IMR-90 (cell line): ENCODE results near the gene BAZ2B. TPM values are rescaled to one million over a fixed set of nuclear protein-coding genes. Genes with fewer than 3 reads are reported as not detected.

Experiments used
- ATAC-seq: fragments of 200-7000 bp; cut with Tn5 transposase; 2 replicates; pipeline ENCODE4 v1.9.1; 2020; ENCODE audit warnings: low read depth, mild to moderate bottlenecking, moderate library complexity
- BruUV-seq: library from RNA; stranded (reverse); fragments of 400-500 nt; replicated peaks from 2 replicates; lab custom pipeline; 2021; lab: Mats Ljungman, UMichigan
- CTCF ChIA-PET: fragments of 300-600 bp; formaldehyde crosslinking; extraction: SDS; loops from one replicate; lab custom pipeline; 2021; ENCODE audit warnings: antibody characterized with exemption; lab: Yijun Ruan, JAX
- POLR2A ChIA-PET: fragments of 300-600 bp; sonication (Branson Sonifier 250); formaldehyde crosslinking; loops from one replicate; lab custom pipeline; 2022; ENCODE audit warnings: antibody characterized with exemption; ENCODE audit not compliant: unreplicated experiment; lab: Charles Lee
- DNase-seq: peaks from one replicate; pipeline ENCODE4 v3.0.0; 2013
- H2AFZ ChIP-seq: replicated peaks from 2 replicates; pipeline ENCODE3; 2013; ENCODE audit warnings: low read length, mild to moderate bottlenecking; ENCODE audit not compliant: poor library complexity
- H2AK5ac ChIP-seq: 2 replicates; pipeline ENCODE4 v1.6.1; 2013; ENCODE audit warnings: low read depth, low read length, inconsistent platforms
- H2AK9ac ChIP-seq: replicated peaks from 2 replicates; pipeline ENCODE3; 2013; ENCODE audit warnings: mild to moderate bottlenecking, low read depth, low read length, moderate library complexity; ENCODE audit not compliant: poor library complexity
- H2BK120ac ChIP-seq: 2 replicates; pipeline ENCODE4 v1.6.1; 2013; ENCODE audit warnings: low read depth, low read length, inconsistent platforms
- H2BK15ac ChIP-seq: 3 replicates; pipeline ENCODE4 v1.6.1; 2013; ENCODE audit warnings: low read depth, low read length, inconsistent platforms
- H2BK20ac ChIP-seq: 2 replicates; pipeline ENCODE4 v1.6.1; 2013; ENCODE audit warnings: low read depth, mild to moderate bottlenecking, inconsistent platforms, low read length, moderate library complexity
- H2BK5ac ChIP-seq: 2 replicates; pipeline ENCODE4 v1.6.1; 2013; ENCODE audit warnings: mild to moderate bottlenecking, low read depth, low read length, inconsistent platforms; ENCODE audit not compliant: poor library complexity, severe bottlenecking
- H3K14ac ChIP-seq: replicated peaks from 2 replicates; pipeline ENCODE4 v1.6.1; 2013; ENCODE audit warnings: low read depth, low read length, inconsistent platforms
- H3K18ac ChIP-seq: 2 replicates; pipeline ENCODE4 v1.6.1; 2013; ENCODE audit warnings: low read depth, low read length, control low read depth
- H3K23ac ChIP-seq: 2 replicates; pipeline ENCODE4 v1.6.1; 2013; ENCODE audit warnings: low read depth, low read length, inconsistent platforms
- H3K27ac ChIP-seq: 2 replicates; pipeline ENCODE4 v1.5.1; 2013; ENCODE audit warnings: mild to moderate bottlenecking, control low read depth, low read length; ENCODE audit not compliant: insufficient read depth
- H3K27me3 ChIP-seq: 2 replicates; pipeline ENCODE4 v1.6.1; 2013; ENCODE audit warnings: low read length; ENCODE audit not compliant: control insufficient read depth, insufficient read depth
- H3K36me3 ChIP-seq: 2 replicates; pipeline ENCODE4 v1.6.1; 2013; ENCODE audit warnings: low read length, mixed read lengths; ENCODE audit not compliant: control insufficient read depth, insufficient read depth
- H3K4ac ChIP-seq: 2 replicates; pipeline ENCODE4 v1.6.1; 2013; ENCODE audit warnings: low read depth, low read length, inconsistent platforms
- H3K4me1 ChIP-seq: 2 replicates; pipeline ENCODE4 v1.6.1; 2013; ENCODE audit warnings: low read length, mixed read lengths; ENCODE audit not compliant: control insufficient read depth, insufficient read depth
- H3K4me2 ChIP-seq: 2 replicates; pipeline ENCODE4 v1.6.1; 2013; ENCODE audit warnings: low read depth, mild to moderate bottlenecking, control low read depth, low read length, moderate library complexity
- H3K4me3 ChIP-seq: 2 replicates; pipeline ENCODE4 v1.5.1; 2013; ENCODE audit warnings: low read depth, mild to moderate bottlenecking, control low read depth, low read length, moderate library complexity; ENCODE audit not compliant: insufficient read depth
- H3K56ac ChIP-seq: 2 replicates; pipeline ENCODE4 v1.6.1; 2013; ENCODE audit warnings: low read length, inconsistent platforms; ENCODE audit not compliant: insufficient read depth; ENCODE audit errors: extremely low read depth
- H3K79me1 ChIP-seq, 2 experiments: 2 replicates each; pipeline ENCODE4 v1.6.1; 2013; ENCODE audit warnings: low read length in 2 of 2, inconsistent platforms in 1 of 2, low read depth in 1 of 2
- H3K9ac ChIP-seq: 2 replicates; pipeline ENCODE4 v1.6.1; 2013; ENCODE audit warnings: low read depth, low read length, control low read depth
- H3K9me1 ChIP-seq: 2 replicates; pipeline ENCODE4 v1.6.1; 2013; ENCODE audit warnings: low read length, inconsistent platforms; ENCODE audit not compliant: insufficient read depth
- H3K9me3 ChIP-seq: 2 replicates; pipeline ENCODE4 v1.6.1; 2013; ENCODE audit warnings: low read length; ENCODE audit not compliant: control insufficient read depth, insufficient read depth
- H4K20me1 ChIP-seq: 2 replicates; pipeline ENCODE4 v1.6.1; 2013; ENCODE audit warnings: low read length, inconsistent platforms; ENCODE audit not compliant: insufficient read depth
- H4K5ac ChIP-seq: 2 replicates; pipeline ENCODE4 v1.6.1; 2013; ENCODE audit warnings: mild to moderate bottlenecking, low read depth, low read length, control low read depth
- H4K8ac ChIP-seq, 2 experiments: 2 replicates each; pipeline ENCODE4 v1.6.1; 2013; ENCODE audit warnings: low read depth in 2 of 2, low read length in 2 of 2, control low read depth in 1 of 2, inconsistent platforms in 1 of 2
- H4K91ac ChIP-seq: 2 replicates; pipeline ENCODE4 v1.6.1; 2013; ENCODE audit warnings: low read depth, low read length, inconsistent platforms; ENCODE audit not compliant: insufficient read depth
- BHLHE40 ChIP-seq: fragments of 150-350 bp; IDR thresholded peaks from 2 replicates; pipeline ENCODE4 v1.6.1; 2016; ENCODE audit warnings: mild to moderate bottlenecking, low read depth, low read length
- CEBPB ChIP-seq: IDR thresholded peaks from 2 replicates; pipeline ENCODE4 v1.6.1; 2012; ENCODE audit warnings: low read depth, low read length, improper control_type of control experiment
- CHD1 ChIP-seq: IDR thresholded peaks from 2 replicates; pipeline ENCODE4 v1.6.1; 2012; ENCODE audit warnings: low read depth, low read length, improper control_type of control experiment
- CTCF ChIP-seq: conservative IDR thresholded peaks from 2 replicates; pipeline ENCODE4 v1.5.1; 2012; ENCODE audit warnings: mild to moderate bottlenecking, low read depth, low read length, improper control_type of control experiment
- ELK1 ChIP-seq: fragments of 150-350 bp; IDR thresholded peaks from 2 replicates; pipeline ENCODE4 v1.6.1; 2016; ENCODE audit warnings: low read depth, mild to moderate bottlenecking, low read length, moderate library complexity, borderline replicate concordance
- FOS ChIP-seq: fragments of 150-350 bp; IDR thresholded peaks from 2 replicates; pipeline ENCODE4 v1.6.1; 2016; ENCODE audit warnings: low read depth, low read length
- MAFK ChIP-seq: IDR thresholded peaks from 2 replicates; pipeline ENCODE4 v1.6.1; 2012; ENCODE audit warnings: low read depth, low read length, improper control_type of control experiment
- MAZ ChIP-seq: IDR thresholded peaks from 2 replicates; pipeline ENCODE4 v1.6.1; 2012; ENCODE audit warnings: low read depth, mild to moderate bottlenecking, low read length, improper control_type of control experiment, moderate library complexity, borderline replicate concordance
- MXI1 ChIP-seq: IDR thresholded peaks from 2 replicates; pipeline ENCODE4 v1.6.1; 2012; ENCODE audit warnings: low read depth, mild to moderate bottlenecking, low read length, moderate library complexity, borderline replicate concordance
- NFE2L2 ChIP-seq: fragments of 150-350 bp; IDR thresholded peaks from 2 replicates; pipeline ENCODE4 v1.6.1; 2016; ENCODE audit warnings: low read depth, mild to moderate bottlenecking, low read length
- POLR2A ChIP-seq: IDR thresholded peaks from 2 replicates; pipeline ENCODE4 v1.6.1; 2012; ENCODE audit warnings: mild to moderate bottlenecking, low read depth, low read length
- RAD21 ChIP-seq: IDR thresholded peaks from 2 replicates; pipeline ENCODE4 v1.6.1; 2012; ENCODE audit warnings: low read length, improper control_type of control experiment
- RCOR1 ChIP-seq: IDR thresholded peaks from 2 replicates; pipeline ENCODE4 v1.6.1; 2012; ENCODE audit warnings: mild to moderate bottlenecking, low read length, improper control_type of control experiment; ENCODE audit not compliant: insufficient replicate concordance
- RFX5 ChIP-seq: IDR thresholded peaks from 2 replicates; pipeline ENCODE4 v1.8.0; 2012; ENCODE audit warnings: low read depth, mild to moderate bottlenecking, low read length, moderate library complexity
- SMC3 ChIP-seq: fragments of 150-350 bp; IDR thresholded peaks from 2 replicates; pipeline ENCODE4 v1.6.1; 2016; ENCODE audit warnings: low read depth, mild to moderate bottlenecking, antibody characterized with exemption, low read length, moderate library complexity
- USF2 ChIP-seq: fragments of 150-350 bp; IDR thresholded peaks from 2 replicates; pipeline ENCODE4 v1.6.1; 2017; ENCODE audit warnings: mild to moderate bottlenecking, antibody characterized with exemption, low read length, low read depth
- dilution Hi-C: fragments of 300-500 bp; cut with HindIII; formaldehyde crosslinking; loops from one replicate; pipeline ENCODE4 v1.14.3; 2018; ENCODE audit warnings: low sequenced_read_pairs; ENCODE audit not compliant: unreplicated experiment
- in situ Hi-C: fragments of 300-500 bp; cut with MboI; formaldehyde crosslinking; loops from 3 replicates; pipeline ENCODE4 v1.14.3; 2019; ENCODE audit warnings: low sequenced_read_pairs, inconsistent platforms, mixed read lengths
- intact Hi-C: fragments of 100-400 bp; cut with micrococcal nuclease; formaldehyde crosslinking; loops from 2 replicates; pipeline ENCODE4 v1.10.0; 2022
- polyA plus RNA-seq, 3 experiments: library from polyadenylated mRNA; depleted of rRNA; stranded (reverse); fragments of >200 nt; gene quantifications; 2 replicates each; pipeline ENCODE4 v1.2.3, GENCODE V29; 2012; ENCODE audit warnings: low replicate concordance in 1 of 3
- total RNA-seq: library from RNA; depleted of rRNA; stranded (reverse); fragments of >200 nt; gene quantifications from 2 replicates; pipeline ENCODE4 v1.2.3, GENCODE V29; 2012

BAZ2B gene
- total and polyA plus RNA-seq, 2 of the 4 experiments (the other 2 are of a cell fraction), result 8.9 to 42.1 TPM

GRCh38 chr2:159585622-159586021 lies 30.7 kb downstream of the BAZ2B start:
- H3K4ac ChIP-seq, result no peak overlapping the region
- ATAC-seq (no peak), DNase-seq (no peak)
- peaks cover 14 to 15% of the 10 kb centered on the region in 2 experiments for H3K79me1 ChIP-seq
- in situ Hi-C loops (no loop called here), dilution Hi-C loops (no loop called here), intact Hi-C loops (no loop called here)
- H2BK20ac ChIP-seq, result no peak overlapping the region
- H3K9me1 ChIP-seq, result no peaks in the 10 kb centered on the region
- H3K4me3 ChIP-seq, result no peak overlapping the region
- ChIA-PET POLR2A (no interaction called here), CTCF (no interaction called here)
- H4K20me1 ChIP-seq, result peaks cover 3% of the 10 kb centered on the region; the same call in 1 of the 2 replicates
- no peaks in the 10 kb centered on the region for H3K36me3 ChIP-seq
- H4K8ac ChIP-seq, result no peak overlapping the region
- no peak overlapping the region for H2AK5ac ChIP-seq
- no peak overlapping the region for H4K5ac ChIP-seq
- no peak overlapping the region for H3K27ac ChIP-seq
- no peaks in the 10 kb centered on the region for H3K9me3 ChIP-seq
- H3K23ac ChIP-seq, result no peak overlapping the region
- BruUV-seq, result no TSS peak
- H3K18ac ChIP-seq, result no peak overlapping the region
- H3K14ac ChIP-seq, result no peak overlapping the region
- no peak overlapping the region for H3K4me2 ChIP-seq
- H3K9ac ChIP-seq, result no peak overlapping the region
- no peak overlapping the region for H2AK9ac ChIP-seq
- no peak overlapping the region for H2BK15ac ChIP-seq
- H2BK120ac ChIP-seq, result no peak overlapping the region
- H2AFZ ChIP-seq, result no peak overlapping the region
- TF ChIP-seq NFE2L2, result no peak
- TF ChIP-seq ELK1, result no peak
- no peak for TF ChIP-seq FOS
- TF ChIP-seq BHLHE40, result no peak
- no peak for TF ChIP-seq MXI1
- no peak for TF ChIP-seq MAFK
- TF ChIP-seq SMC3, result no peak
- no peak for TF ChIP-seq POLR2A
- no peak for TF ChIP-seq RAD21
- TF ChIP-seq MAZ, result no peak
- no peak for TF ChIP-seq CEBPB
- no peak for TF ChIP-seq RFX5
- no peak for TF ChIP-seq USF2
- no peak for TF ChIP-seq RCOR1
- TF ChIP-seq CTCF, result no peak
- no peak for TF ChIP-seq CHD1
- no peak overlapping the region for H3K56ac ChIP-seq
- no peak overlapping the region for H4K91ac ChIP-seq
- H3K4me1 ChIP-seq, result no peaks in the 10 kb centered on the region
- H2BK5ac ChIP-seq, result no peak overlapping the region
- no peaks in the 10 kb centered on the region for H3K27me3 ChIP-seq
